Effector memory CD4-positive, alpha-beta T cell (primary cell): ENCODE results near the gene CDK5RAP2.

Source experiments
- DNase-seq, 3 donors: peaks; one replicate each; pipeline ENCODE4 v3.0.0-alpha.2; 2020
- H3K27ac ChIP-seq: 2 replicates; pipeline ENCODE4 v1.7.0; 2013; ENCODE audit warnings: mild to moderate bottlenecking, low read length, moderate library complexity; ENCODE audit not compliant: insufficient read depth, poor library complexity, severe bottlenecking
- H3K27me3 ChIP-seq: replicated peaks from 2 replicates; pipeline ENCODE4 v1.7.0; 2013; ENCODE audit warnings: mild to moderate bottlenecking, low read length; ENCODE audit not compliant: insufficient read depth, control insufficient read depth, poor library complexity, severe bottlenecking
- H3K36me3 ChIP-seq: 2 replicates; pipeline ENCODE4 v1.7.0; 2013; ENCODE audit warnings: mild to moderate bottlenecking, low read length, moderate library complexity; ENCODE audit not compliant: control insufficient read depth, insufficient read depth
- H3K4me1 ChIP-seq: 2 replicates; pipeline ENCODE4 v1.7.0; 2013; ENCODE audit warnings: low read length, mild to moderate bottlenecking; ENCODE audit not compliant: control insufficient read depth, insufficient read depth, poor library complexity, severe bottlenecking
- H3K4me3 ChIP-seq: 2 replicates; pipeline ENCODE4 v1.7.0; 2013; ENCODE audit warnings: low read length, low read depth, mild to moderate bottlenecking; ENCODE audit not compliant: insufficient read depth, poor library complexity, severe bottlenecking
- H3K9me3 ChIP-seq: 2 replicates; pipeline ENCODE4 v1.7.0; 2013; ENCODE audit warnings: mild to moderate bottlenecking, low read length, moderate library complexity; ENCODE audit not compliant: control insufficient read depth

CDK5RAP2 gene

DNA sequence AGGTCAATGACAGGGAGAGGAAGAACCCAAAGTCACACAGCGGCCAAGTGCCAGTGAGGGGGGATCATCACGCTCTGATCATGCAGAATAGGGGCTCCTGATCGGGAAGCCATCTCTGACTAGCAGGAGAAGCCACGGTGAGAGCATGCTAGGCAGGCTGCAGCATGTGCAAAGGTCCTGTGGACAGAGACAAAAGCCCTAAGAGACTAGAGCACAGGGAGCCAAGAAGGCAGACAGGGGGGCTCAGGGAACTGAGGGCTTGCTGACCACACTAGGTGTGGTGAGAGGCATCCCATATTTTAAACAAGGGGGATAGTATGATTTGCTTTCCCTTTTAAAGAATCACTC is 195.1 kb downstream of the CDK5RAP2 start:
- no peaks in the 10 kb centered on the region for H3K27me3 ChIP-seq
- no peak for DNase-seq
- H3K36me3 ChIP-seq, result peaks cover 20% of the 10 kb centered on the region
- no peaks in the 10 kb centered on the region for H3K4me1 ChIP-seq
- H3K4me3 ChIP-seq, result no peak overlapping the region
- no peak overlapping the region for H3K27ac ChIP-seq
- H3K9me3 ChIP-seq, result no peaks in the 10 kb centered on the region

GRCh38 chr9:120383999-120384924 is 195.7 kb downstream of the CDK5RAP2 start:
- Histone ChIP-seq H3K4me3 (no peak overlapping the region), H3K9me3 (no peaks in the 10 kb centered on the region), H3K27me3 (no peaks in the 10 kb centered on the region), H3K4me1 (no peaks in the 10 kb centered on the region), H3K27ac (no peak overlapping the region), H3K36me3 (peaks cover 13% of the 10 kb centered on the region)
- DNase-seq, result no peak

- Histone ChIP-seq H3K27ac (no peak overlapping the region), H3K9me3 (no peaks in the 10 kb centered on the region), H3K36me3 (peaks cover 9% of the 10 kb centered on the region), H3K27me3 (no peaks in the 10 kb centered on the region), H3K4me3 (no peak overlapping the region), H3K4me1 (no peaks in the 10 kb centered on the region)
- DNase-seq, result no peak
Measured at GRCh38 chr9:120383611-120383998, 196.4 kb downstream of the CDK5RAP2 start.

GRCh38 chr9:120382453-120382852 is 197.5 kb downstream of the CDK5RAP2 start:
- Histone ChIP-seq H3K27ac (no peak overlapping the region), H3K4me3 (no peak overlapping the region), H3K27me3 (no peaks in the 10 kb centered on the region), H3K36me3 (peaks cover 4% of the 10 kb centered on the region), H3K9me3 (no peaks in the 10 kb centered on the region), H3K4me1 (no peaks in the 10 kb centered on the region)
- DNase-seq, result no peak

GRCh38 chr9:120381839-120382238 is 198.1 kb downstream of the CDK5RAP2 start:
- H3K27ac ChIP-seq, result no peak overlapping the region
- H3K27me3 ChIP-seq, result no peaks in the 10 kb centered on the region
- DNase-seq, result no peak
- H3K4me1 ChIP-seq, result no peaks in the 10 kb centered on the region
- H3K9me3 ChIP-seq, result no peaks in the 10 kb centered on the region
- peaks cover 4% of the 10 kb centered on the region for H3K36me3 ChIP-seq
- no peak overlapping the region for H3K4me3 ChIP-seq

DNA sequence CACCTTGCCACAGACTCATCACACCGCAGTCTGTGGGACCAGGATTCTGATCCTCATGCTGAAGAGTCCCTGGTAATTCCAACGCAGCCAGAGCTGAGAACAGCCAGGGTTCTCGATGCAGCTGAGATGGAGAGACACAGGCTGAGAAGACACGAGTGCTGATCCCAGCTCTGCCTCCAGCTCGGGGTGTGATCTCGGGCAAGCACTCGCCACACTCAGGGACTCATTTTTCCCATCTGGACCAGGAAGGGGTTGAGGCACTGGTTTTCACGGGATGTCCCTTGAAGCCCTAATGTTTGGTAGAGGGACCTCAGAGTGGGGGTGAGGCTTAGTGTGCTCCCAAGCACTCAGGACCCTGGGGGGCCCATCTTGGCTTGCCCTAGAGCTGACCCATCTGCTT is 200.4 kb downstream of the CDK5RAP2 start:
- DNase-seq, result no peak
- H3K4me1 ChIP-seq, result no peaks in the 10 kb centered on the region

GRCh38 chr9:120378680-120379079 is 201.3 kb downstream of the CDK5RAP2 start:
- no peak for DNase-seq
- Histone ChIP-seq H3K27ac (no peak overlapping the region), H3K9me3 (no peaks in the 10 kb centered on the region), H3K27me3 (no peaks in the 10 kb centered on the region), H3K4me1 (no peaks in the 10 kb centered on the region), H3K4me3 (no peak overlapping the region), H3K36me3 (no peaks in the 10 kb centered on the region)

More for the DNA sequence above, 200.4 kb downstream of the CDK5RAP2 start:
- Histone ChIP-seq H3K9me3 (no peaks in the 10 kb centered on the region), H3K27ac (no peak overlapping the region), H3K4me3 (no peak overlapping the region), H3K36me3 (no peaks in the 10 kb centered on the region), H3K27me3 (no peaks in the 10 kb centered on the region)

GRCh38 chr9:120377268-120378159 is 202.5 kb downstream of the CDK5RAP2 start:
- no peak for DNase-seq
- no peak overlapping the region for H3K27ac ChIP-seq
- H3K27me3 ChIP-seq, result no peaks in the 10 kb centered on the region
- H3K4me3 ChIP-seq, result no peak overlapping the region
- H3K4me1 ChIP-seq, result no peaks in the 10 kb centered on the region
- no peaks in the 10 kb centered on the region for H3K9me3 ChIP-seq
- no peaks in the 10 kb centered on the region for H3K36me3 ChIP-seq

- Histone ChIP-seq H3K27ac (no peak overlapping the region), H3K4me3 (no peak overlapping the region), H3K36me3 (no peaks in the 10 kb centered on the region), H3K27me3 (no peaks in the 10 kb centered on the region), H3K4me1 (no peaks in the 10 kb centered on the region), H3K9me3 (no peaks in the 10 kb centered on the region)
- DNase-seq, result no peak
Measured at GRCh38 chr9:120376101-120376500, 203.9 kb downstream of the CDK5RAP2 start.

GRCh38 chr9:120375316-120375715 is 204.7 kb downstream of the CDK5RAP2 start:
- Histone ChIP-seq H3K9me3 (no peaks in the 10 kb centered on the region), H3K4me3 (no peak overlapping the region), H3K27ac (no peak overlapping the region), H3K27me3 (no peaks in the 10 kb centered on the region), H3K36me3 (no peaks in the 10 kb centered on the region), H3K4me1 (no peaks in the 10 kb centered on the region)
- no peak for DNase-seq
